Tibial nerve (tissue), 4 donors: Measurements from ENCODE around the gene GNG2. TPM values are rescaled to one million over a fixed set of nuclear protein-coding genes. Genes with fewer than 3 reads are reported as not detected.

Experiments used
- DNase-seq, 2 donors: peaks; one replicate each; pipeline ENCODE4 v3.0.0-alpha.2; 2019; ENCODE audit warnings: low spot score in 2 of 2
- H3K27ac ChIP-seq, 4 donors: fragments of 200-600 bp; sonication (generic) in 3 of 4; one replicate each; pipeline ENCODE4 v1.5.1; 2017 to 2019; ENCODE audit warnings: mild to moderate bottlenecking in 1 of 4
- H3K27me3 ChIP-seq, 2 donors: fragments of 200-600 bp; sonication (generic) in 1 of 2; one replicate each; pipeline versions ENCODE4 v1.5.1 to v1.6.0; 2017 to 2019
- H3K36me3 ChIP-seq, 3 donors: fragments of 200-600 bp; sonication (generic); one replicate each; pipeline ENCODE4 v1.5.1; 2018 to 2019
- H3K4me1 ChIP-seq, 4 donors: fragments of 200-600 bp; sonication (generic) in 3 of 4; one replicate each; pipeline ENCODE4 v1.5.1; 2017 to 2019
- H3K4me3 ChIP-seq, 4 donors: fragments of 200-600 bp; sonication (generic) in 3 of 4; one replicate each; pipeline ENCODE4 v1.5.1; 2017 to 2019; ENCODE audit warnings: mild to moderate bottlenecking in 1 of 4, moderate library complexity in 1 of 4
- H3K9me3 ChIP-seq, 4 donors: fragments of 200-600 bp; sonication (generic) in 3 of 4; one replicate each; pipeline ENCODE4 v1.5.1; 2017 to 2019
- CTCF ChIP-seq, 5 experiments: fragments of 200-600 bp in 3 of 5; fragments of 450-650 bp in 2 of 5; sonication (generic) in 3 of 5; IDR thresholded peaks; one replicate each; pipeline ENCODE4 v1.5.1; 2016 to 2019; ENCODE audit warnings: antibody characterized with exemption in 5 of 5, mild to moderate bottlenecking in 3 of 5, moderate library complexity in 2 of 5
- EP300 ChIP-seq, 2 donors: sonication (generic); formaldehyde crosslinking; IDR thresholded peaks; one replicate each; pipeline ENCODE4 v1.6.1; 2017; ENCODE audit warnings: antibody characterized with exemption in 2 of 2, mild to moderate bottlenecking in 1 of 2
- POLR2A ChIP-seq, 2 donors: fragments of 450-650 bp; IDR thresholded peaks; one replicate each; pipeline ENCODE4 v1.6.1; 2017; ENCODE audit warnings: antibody characterized with exemption in 2 of 2, mild to moderate bottlenecking in 2 of 2, moderate library complexity in 2 of 2
- WGBS, 2 donors: methylation state at CpG; one replicate each; pipeline ENCODE4 v1.1.5; 2018; 5-methylcytosine and 5-hydroxymethylcytosine counted together
- total RNA-seq, 4 donors: library from RNA; depleted of rRNA; stranded (reverse); fragments of >200 nt; gene quantifications; one replicate each; pipeline ENCODE4 v1.1.0, GENCODE V29; 2016

The GNG2 gene
- total RNA-seq, 4 donors from 2014 or later, result 54.3 to 121 (median 73.3) TPM

DNA sequence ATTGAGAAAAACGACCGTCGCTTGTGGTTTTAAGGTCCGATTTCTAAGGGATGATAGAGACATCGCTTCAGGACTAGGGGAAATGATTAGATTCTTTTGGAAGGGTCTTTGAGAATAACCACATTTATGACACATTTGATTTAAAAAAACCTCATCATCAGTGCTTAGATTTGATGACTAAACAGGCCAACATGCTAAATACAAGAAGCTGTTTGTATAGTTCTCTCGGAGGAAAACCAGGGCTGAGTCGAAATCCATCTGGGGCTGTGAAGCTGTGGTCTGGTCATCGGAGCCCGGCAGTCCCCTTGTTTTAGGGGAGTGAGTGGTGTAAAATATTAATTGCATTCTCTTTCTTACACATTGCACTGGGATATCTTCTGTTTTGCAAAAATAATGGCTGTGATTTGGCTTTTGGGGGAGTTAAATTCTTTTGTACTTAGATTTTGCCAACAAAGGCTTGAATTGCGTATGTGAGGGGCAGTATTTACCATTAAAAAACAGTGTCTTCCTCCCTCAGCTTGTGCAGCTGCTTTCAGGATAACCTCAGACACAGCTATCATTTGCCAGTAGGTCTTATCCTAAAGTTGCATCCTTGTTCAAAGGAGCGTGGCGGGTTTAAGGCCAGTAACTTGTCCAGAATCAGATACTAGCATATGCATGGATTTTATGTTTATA, 550 bp downstream of the GNG2 start:
- 4 to 9% methylated on average over 12 of the region's 12 CpGs for WGBS, 2 donors
- Histone ChIP-seq H3K36me3 (no peaks in the 10 kb centered on the region), H3K4me3 (peak overlapping the region; percentile 47 to 57 (median 56)), H3K9me3 (no peaks in the 10 kb centered on the region), H3K27ac (peak overlapping the region; percentile 74 to 91 (median 84)), H3K27me3 (no peaks in the 10 kb centered on the region), H3K4me1 (peaks cover 0 to 42% (median 17%) of the 10 kb centered on the region in 4 donors)
- TF ChIP-seq EP300 (IDR thresholded peaks at IDR 0.05) (no peak), POLR2A (IDR thresholded peaks at IDR 0.05) (no peak), CTCF (IDR thresholded peaks at IDR 0.05) (no peak)
- no peak for DNase-seq

- Histone ChIP-seq H3K36me3 (no peaks in the 10 kb centered on the region), H3K4me1 (peaks cover 0 to 51% (median 20%) of the 10 kb centered on the region in 4 donors), H3K27ac (peak overlapping the region; percentile 58 to 91 (median 79)), H3K9me3 (no peaks in the 10 kb centered on the region), H3K4me3 (peak overlapping the region; percentile 47 to 57 (median 56)), H3K27me3 (no peaks in the 10 kb centered on the region)
- TF ChIP-seq EP300 (IDR thresholded peaks at IDR 0.05) (no peak), CTCF (IDR thresholded peaks at IDR 0.05) (no peak), POLR2A (IDR thresholded peaks at IDR 0.05) (no peak)
- no peak for DNase-seq
- 30 to 33% methylated on average over 5 of the region's 5 CpGs for WGBS, 2 donors
Measured at GRCh38 chr14:51862176-51862796, 1.9 kb downstream of the GNG2 start.

DNA sequence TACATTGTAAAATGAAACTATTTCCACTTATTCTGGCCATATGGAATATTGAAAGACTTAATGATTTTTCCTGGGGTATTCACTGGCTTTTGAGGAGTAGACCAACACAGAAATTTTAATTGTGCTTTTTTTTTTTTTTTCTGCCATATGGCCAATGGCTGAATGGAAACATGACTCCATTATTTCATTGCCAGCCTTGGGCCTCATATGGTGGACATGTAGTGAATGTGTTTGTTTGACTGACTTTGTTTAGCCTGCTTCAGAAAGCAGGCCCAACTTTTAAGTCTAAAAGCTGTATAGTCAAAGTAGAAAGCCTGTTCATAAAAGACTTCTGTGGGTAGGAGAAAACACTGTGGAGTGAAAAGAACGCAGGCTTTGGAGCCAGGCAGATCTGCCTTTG, 2.4 kb downstream of the GNG2 start:
- Histone ChIP-seq H3K4me3 (peak overlapping the region; percentile 47 to 57 (median 56)), H3K9me3 (no peaks in the 10 kb centered on the region), H3K36me3 (no peaks in the 10 kb centered on the region), H3K4me1 (peaks cover 0 to 55% (median 20%) of the 10 kb centered on the region in 4 donors), H3K27ac (peak overlapping the region; percentile 58 to 91 (median 79)), H3K27me3 (no peaks in the 10 kb centered on the region)
- TF ChIP-seq CTCF (IDR thresholded peaks at IDR 0.05), result no peak
- TF ChIP-seq EP300 (IDR thresholded peaks at IDR 0.05), result no peak
- no peak for TF ChIP-seq POLR2A (IDR thresholded peaks at IDR 0.05)
- 37 to 55% methylated on average over 1 of the region's 1 CpG for WGBS, 2 donors
- no peak for DNase-seq

GRCh38 chr14:51865953-51866747, 5.7 kb downstream of the GNG2 start:
- no peaks in the 10 kb centered on the region for H3K27me3 ChIP-seq
- H3K4me3 ChIP-seq, result no peak overlapping the region
- H3K36me3 ChIP-seq, result no peaks in the 10 kb centered on the region
- TF ChIP-seq EP300 (IDR thresholded peaks at IDR 0.05) (no peak), POLR2A (IDR thresholded peaks at IDR 0.05) (no peak), CTCF (IDR thresholded peaks at IDR 0.05) (no peak)
- DNase-seq, result no peak
- WGBS, 2 donors, result 43 to 44% methylated on average over 5 of the region's 5 CpGs
- no peaks in the 10 kb centered on the region for H3K9me3 ChIP-seq
- peak overlapping the region in 2 of 4 donors; percentile 84 to 91 for H3K27ac ChIP-seq
- H3K4me1 ChIP-seq, result peaks cover 0 to 63% (median 23%) of the 10 kb centered on the region in 4 donors
